Neuronal stem cell (in vitro differentiated cells): Measurements from ENCODE around the gene SLC34A3.

ENCODE experiments used
- DNase-seq: peaks from one replicate; pipeline ENCODE4 v3.0.0-alpha.2; 2013; ENCODE audit warnings: low spot score
- H2AFZ ChIP-seq: one replicate; pipeline ENCODE4 v1.6.1; 2013; ENCODE audit warnings: mild to moderate bottlenecking, low read length, inconsistent platforms
- H2AK5ac ChIP-seq: 2 replicates; pipeline ENCODE4 v1.6.1; 2013; ENCODE audit warnings: low read depth, mild to moderate bottlenecking, inconsistent platforms, low read length, moderate library complexity, mixed read lengths
- H2BK120ac ChIP-seq: 2 replicates; pipeline ENCODE4 v1.6.1; 2013; ENCODE audit warnings: low read depth, mild to moderate bottlenecking, inconsistent platforms, low read length, moderate library complexity, mixed read lengths
- H2BK12ac ChIP-seq: one replicate; pipeline ENCODE4 v1.6.1; 2013; ENCODE audit warnings: low read length, inconsistent platforms
- H2BK15ac ChIP-seq: 2 replicates; pipeline ENCODE4 v1.6.1; 2013; ENCODE audit warnings: mild to moderate bottlenecking, low read length, inconsistent platforms, mixed read lengths
- H2BK5ac ChIP-seq: one replicate; pipeline ENCODE4 v1.6.1; 2013; ENCODE audit warnings: inconsistent platforms, mild to moderate bottlenecking, low read length, moderate library complexity
- H3K14ac ChIP-seq: one replicate; pipeline ENCODE4 v1.6.1; 2013; ENCODE audit warnings: low read length, inconsistent platforms
- H3K18ac ChIP-seq: 2 replicates; pipeline ENCODE4 v1.6.1; 2013; ENCODE audit warnings: low read length, inconsistent platforms
- H3K23ac ChIP-seq: 2 replicates; pipeline ENCODE4 v1.6.1; 2013; ENCODE audit warnings: low read depth, mild to moderate bottlenecking, mixed read lengths, low read length, inconsistent platforms; ENCODE audit not compliant: poor library complexity
- H3K27ac ChIP-seq: replicated peaks from 3 replicates; pipeline ENCODE4 v1.5.1; 2013; ENCODE audit warnings: low read length, inconsistent platforms
- H3K27me3 ChIP-seq, 3 experiments: 2 replicates each; pipeline ENCODE4 v1.6.1; 2013; ENCODE audit warnings: low read length in 3 of 3, mild to moderate bottlenecking in 2 of 3, inconsistent platforms in 1 of 3, low read depth in 1 of 3, mixed read lengths in 1 of 3, moderate library complexity in 1 of 3; ENCODE audit not compliant: control insufficient read depth in 3 of 3, insufficient read depth in 3 of 3
- H3K36me3 ChIP-seq, 2 donors: replicated peaks in 1 of 2; 2 replicates each; pipeline ENCODE4 v1.6.1; 2013; ENCODE audit warnings: low read length in 2 of 2; ENCODE audit not compliant: control insufficient read depth in 2 of 2, insufficient read depth in 2 of 2
- H3K4ac ChIP-seq: 2 replicates; pipeline ENCODE4 v1.6.1; 2013; ENCODE audit warnings: inconsistent platforms, mild to moderate bottlenecking, low read length, moderate library complexity
- H3K4me1 ChIP-seq, 2 donors: 1 replicate in 1 of 2; 2 replicates in 1 of 2; pipeline ENCODE4 v1.6.1; 2013; ENCODE audit warnings: low read length in 2 of 2, low read depth in 1 of 2; ENCODE audit not compliant: control insufficient read depth in 2 of 2, insufficient read depth in 1 of 2
- H3K4me2 ChIP-seq: one replicate; pipeline ENCODE4 v1.6.1; 2013; ENCODE audit warnings: mild to moderate bottlenecking, low read length, inconsistent platforms; ENCODE audit not compliant: insufficient read depth, poor library complexity, severe bottlenecking
- H3K4me3 ChIP-seq, 2 donors: 2 replicates each; pipeline ENCODE4 v1.5.1; 2013; ENCODE audit warnings: low read length in 2 of 2, mild to moderate bottlenecking in 2 of 2, inconsistent platforms in 1 of 2, moderate library complexity in 1 of 2
- H3K79me1 ChIP-seq: one replicate; pipeline ENCODE4 v1.6.1; 2013; ENCODE audit warnings: low read depth, mild to moderate bottlenecking, inconsistent platforms, low read length, moderate library complexity
- H3K9ac ChIP-seq: one replicate; pipeline ENCODE4 v1.6.1; 2013; ENCODE audit warnings: mild to moderate bottlenecking, low read depth, low read length, inconsistent platforms; ENCODE audit not compliant: poor library complexity
- H3K9me3 ChIP-seq, 2 donors: replicated peaks in 1 of 2; 2 replicates each; pipeline versions ENCODE3 to v1.6.1; 2013; ENCODE audit warnings: low read length in 2 of 2, mild to moderate bottlenecking in 2 of 2, inconsistent platforms in 1 of 2, low read depth in 1 of 2, mixed read lengths in 1 of 2, moderate library complexity in 1 of 2; ENCODE audit not compliant: control insufficient read depth in 2 of 2, insufficient read depth in 1 of 2
- H4K8ac ChIP-seq: one replicate; pipeline ENCODE4 v1.6.1; 2013; ENCODE audit warnings: low read depth, mild to moderate bottlenecking, inconsistent platforms, low read length, moderate library complexity
- H4K91ac ChIP-seq: one replicate; pipeline ENCODE4 v1.6.1; 2013; ENCODE audit warnings: low read length, low read depth, mild to moderate bottlenecking, inconsistent platforms; ENCODE audit not compliant: poor library complexity
- WGBS, 2 donors: extraction: QIAGEN DNeasy Blood & Tissue Kit; methylation state at CpG; one replicate each; pipeline ENCODE4 v1.1.7; 2013; ENCODE audit warnings: missing lambda C conversion rate in 2 of 2, mixed read lengths in 1 of 2; ENCODE audit not compliant: insufficient read length in 2 of 2, insufficient replicate concordance in 1 of 2; ENCODE audit errors: extremely low coverage in 2 of 2; 5-methylcytosine and 5-hydroxymethylcytosine counted together

The SLC34A3 gene

DNA sequence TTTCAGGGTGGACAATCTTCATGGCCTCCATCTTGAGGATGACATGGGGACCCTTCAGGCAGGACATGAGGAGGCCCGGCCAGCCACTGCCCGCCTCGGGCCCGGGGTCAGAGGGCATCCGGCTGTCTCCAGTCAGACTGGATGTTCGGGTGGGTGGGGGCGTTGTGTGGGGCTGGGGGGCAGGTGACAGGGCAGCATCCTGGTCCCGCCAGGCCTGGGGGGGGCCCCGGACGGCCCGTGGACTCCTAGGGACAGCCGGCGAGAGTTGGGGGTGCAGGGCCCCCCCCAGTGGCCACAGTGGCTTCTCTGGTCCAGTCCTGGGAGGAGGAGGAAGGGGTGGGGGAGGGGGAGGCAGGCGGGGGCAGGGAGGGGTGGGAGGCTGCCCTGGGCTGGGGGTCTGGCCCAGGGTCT, 9.6 kb upstream of the SLC34A3 start:
- Histone ChIP-seq H3K4me3 (no peak overlapping the region), H3K4me1 (peaks cover 11 to 18% of the 10 kb centered on the region in 2 donors), H3K27ac (no peak overlapping the region), H3K9ac (no peak overlapping the region), H3K4me2 (peak overlapping the region; percentile 89), H2BK15ac (peak overlapping the region; percentile 49), H2AFZ (no peak overlapping the region), H3K27me3 (peaks cover 0 to 10% (median 3%) of the 10 kb centered on the region in 3 experiments), H2BK120ac (no peak overlapping the region), H2AK5ac (peak overlapping the region; percentile 56), H3K18ac (no peak overlapping the region), H2BK12ac (no peak overlapping the region), H3K4ac (no peak overlapping the region), H4K8ac (no peak overlapping the region), H3K9me3 (no peaks in the 10 kb centered on the region), H3K36me3 (peaks cover under 1 to 3% of the 10 kb centered on the region in 2 donors), H4K91ac (no peak overlapping the region), H3K14ac (no peak overlapping the region), H3K79me1 (peaks cover 13% of the 10 kb centered on the region), H2BK5ac (no peak overlapping the region), H3K23ac (no peak overlapping the region)
- WGBS, 2 donors: no CpG with 5 or more reads among the region's 14 CpGs
- no peak for DNase-seq

DNA sequence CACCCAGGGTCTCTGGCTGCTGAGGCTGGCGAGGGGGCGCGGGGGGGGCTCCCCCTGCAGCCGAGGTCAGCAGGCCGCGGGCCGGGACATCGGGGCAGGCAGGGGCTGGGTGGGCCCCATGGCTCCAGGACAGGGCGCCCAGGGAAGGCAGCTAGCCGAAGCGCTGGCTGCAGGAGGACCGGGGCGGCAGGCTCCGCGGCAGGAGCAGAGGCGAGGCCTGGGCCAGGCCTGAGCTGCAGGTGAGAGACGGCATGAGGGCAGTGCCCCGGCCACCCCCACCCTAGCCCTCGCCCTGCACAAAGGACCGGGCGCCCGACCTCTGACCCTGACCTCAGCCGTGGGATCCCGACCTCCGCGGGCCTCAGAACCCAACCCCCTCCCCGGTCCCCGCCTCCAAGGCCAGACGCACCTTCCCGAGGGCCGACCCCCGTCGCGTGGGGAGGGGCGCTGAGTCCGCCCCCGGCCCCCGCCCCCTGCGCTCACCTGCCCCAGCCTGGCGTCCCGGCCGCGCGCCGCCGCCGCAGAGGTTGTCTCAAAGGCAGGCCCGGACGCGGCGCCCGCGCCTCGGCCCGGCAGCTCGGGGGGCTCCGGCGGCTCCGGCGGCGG, 9.1 kb upstream of the SLC34A3 start:
- H3K27ac ChIP-seq: no peak overlapping the region

DNA sequence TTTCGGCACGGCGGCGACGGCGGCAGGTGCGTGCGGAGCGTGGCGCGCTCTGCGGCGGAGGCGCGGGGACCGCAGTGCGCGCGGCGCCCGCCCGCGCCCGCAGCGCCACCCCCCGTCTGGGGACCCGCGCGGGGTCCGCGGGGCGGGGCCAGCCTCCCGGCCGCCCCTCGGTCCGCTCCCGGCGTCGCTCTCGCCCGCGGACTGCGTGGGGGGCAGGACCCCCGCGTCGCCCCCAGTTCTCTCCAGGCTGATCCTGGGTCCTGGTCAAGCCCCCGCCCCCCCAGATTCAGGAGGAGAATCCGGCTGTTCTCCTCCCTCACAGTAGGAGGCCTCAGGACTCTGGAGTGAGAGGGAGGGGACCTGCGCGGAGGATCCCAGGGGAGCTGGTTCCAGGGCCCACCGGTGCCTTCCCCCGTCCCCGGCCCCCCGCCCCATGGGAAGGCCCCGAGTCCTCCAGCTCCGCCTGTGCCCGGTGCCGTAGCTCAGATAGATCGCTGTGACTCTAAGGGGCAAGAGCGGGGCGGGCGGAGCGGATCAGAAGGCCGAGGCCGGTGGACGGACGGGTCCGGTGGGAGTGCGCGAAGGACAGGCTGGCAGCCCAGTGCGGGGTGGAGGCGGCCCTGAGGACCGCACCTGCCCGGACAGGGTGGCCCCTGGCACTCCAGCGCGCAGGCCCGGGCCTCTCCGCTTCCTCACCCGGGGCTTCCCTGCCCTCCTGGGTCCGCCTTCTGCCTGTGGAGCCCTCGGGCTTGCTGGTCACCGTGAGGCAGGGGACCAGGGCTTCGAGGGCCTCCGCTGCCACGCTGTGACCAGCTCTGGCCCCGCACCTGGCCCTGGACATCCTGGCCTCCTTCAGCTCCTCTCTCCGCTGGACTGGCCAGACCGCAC, 8.3 kb upstream of the SLC34A3 start, which contains the start of gene RNF208:
TSS of gene RNF208 (minus strand) at position 51 of the 888 bp plus-strand sequence. CDS start 1,028 bp downstream, outside the sequence.
- Histone ChIP-seq H3K4me2 (peak within 1 kb of the TSS; percentile 89), H3K9me3 (no peaks in the 10 kb centered on the region), H3K27ac (no peak within 1 kb of the TSS), H3K18ac (peak within 1 kb of the TSS; percentile 94), H3K9ac (peak within 1 kb of the TSS; percentile 91), H3K36me3 (no peaks in the 10 kb centered on the region), H2BK120ac (peak within 1 kb of the TSS; percentile 81), H3K4ac (peak within 1 kb of the TSS; percentile 93), H3K4me3 (peak within 1 kb of the TSS; percentile 74 to 83), H3K79me1 (peaks cover 10% of the 10 kb centered on the region), H3K14ac (no peak within 1 kb of the TSS), H2AFZ (peak within 1 kb of the TSS; percentile 94), H3K4me1 (peaks cover 11 to 23% of the 10 kb centered on the region in 2 donors), H2AK5ac (peak within 1 kb of the TSS; percentile 71), H2BK15ac (peak within 1 kb of the TSS; percentile 98), H2BK5ac (peak within 1 kb of the TSS; percentile 66), H4K8ac (peak within 1 kb of the TSS; percentile 98), H4K91ac (no peak within 1 kb of the TSS), H3K23ac (peak within 1 kb of the TSS; percentile 89), H3K27me3 (peaks cover 0 to 10% (median 3%) of the 10 kb centered on the region in 3 experiments), H2BK12ac (peak within 1 kb of the TSS; percentile 59)
- no CpG with 5 or more reads among the region's 88 CpGs for WGBS, 2 donors
- DNase-seq: no peak

More for the DNA sequence above, 9.1 kb upstream of the SLC34A3 start:
- peak overlapping the region; percentile 56 for H2AK5ac ChIP-seq
- peaks cover 11 to 23% of the 10 kb centered on the region in 2 donors for H3K4me1 ChIP-seq
- H3K9ac ChIP-seq: peak overlapping the region; percentile 84
- H2BK5ac ChIP-seq: no peak overlapping the region
- DNase-seq: no peak
- H3K23ac ChIP-seq: peak overlapping the region; percentile 43
- H3K14ac ChIP-seq: no peak overlapping the region
- H3K9me3 ChIP-seq: no peaks in the 10 kb centered on the region
- H3K4me2 ChIP-seq: peak overlapping the region; percentile 89
- no peak overlapping the region for H4K91ac ChIP-seq
- no peaks in the 10 kb centered on the region for H3K36me3 ChIP-seq
- H3K27me3 ChIP-seq: peaks cover 0 to 10% (median 3%) of the 10 kb centered on the region in 3 experiments
- no peak overlapping the region for H2BK12ac ChIP-seq
- H3K4ac ChIP-seq: no peak overlapping the region
- H2AFZ ChIP-seq: peak overlapping the region; percentile 71
- peak overlapping the region; percentile 49 for H2BK15ac ChIP-seq
- peak overlapping the region; percentile 74 to 83 for H3K4me3 ChIP-seq
- WGBS, 2 donors: no CpG with 5 or more reads among the region's 61 CpGs
- H4K8ac ChIP-seq: peak overlapping the region; percentile 98
- peak overlapping the region; percentile 93 for H3K18ac ChIP-seq
- H2BK120ac ChIP-seq: no peak overlapping the region
- peaks cover 12% of the 10 kb centered on the region for H3K79me1 ChIP-seq
